Measurements from ENCODE around the gene MVB12B.

The MVB12B gene

DNA sequence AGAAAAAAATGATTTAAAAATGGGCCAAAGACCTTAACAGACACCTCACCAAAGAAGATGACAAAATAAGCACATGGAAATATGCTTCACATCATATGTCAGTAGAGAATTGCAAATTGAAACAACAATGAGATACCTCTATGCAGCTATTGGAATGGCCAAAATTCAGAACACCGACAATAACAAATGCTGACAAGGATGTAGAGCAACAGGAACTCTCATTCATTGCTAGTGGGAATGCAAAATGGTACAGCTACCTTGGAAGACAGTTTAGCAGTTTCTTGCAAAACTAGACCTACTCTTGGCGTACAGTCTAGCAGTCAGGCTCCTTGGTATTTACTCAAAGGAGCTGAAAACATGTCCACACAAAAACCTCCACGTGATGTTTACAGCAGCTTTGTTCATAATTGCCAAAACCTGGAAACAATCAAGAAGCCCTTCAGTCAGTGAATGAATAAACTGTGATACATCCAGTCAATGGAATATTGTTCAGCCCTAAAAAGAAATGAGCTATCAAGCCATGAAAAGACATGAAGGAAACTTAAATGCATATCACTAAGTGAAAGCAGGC, 10.5 kb upstream of the MVB12B start:
- Mint-ChIP-seq H3K4me3 (no peak overlapping the region), H3K27ac (no peak overlapping the region), H3K36me3 (ENCODE audit: low read depth) (peaks cover 8% of the 10 kb centered on the region), H3K4me1 (no peaks in the 10 kb centered on the region), H3K27me3 (ENCODE audit: low read depth) (peaks cover 6% of the 10 kb centered on the region), H3K9me3 (peaks cover 10% of the 10 kb centered on the region)
- TF ChIP-seq, protein P1, sequence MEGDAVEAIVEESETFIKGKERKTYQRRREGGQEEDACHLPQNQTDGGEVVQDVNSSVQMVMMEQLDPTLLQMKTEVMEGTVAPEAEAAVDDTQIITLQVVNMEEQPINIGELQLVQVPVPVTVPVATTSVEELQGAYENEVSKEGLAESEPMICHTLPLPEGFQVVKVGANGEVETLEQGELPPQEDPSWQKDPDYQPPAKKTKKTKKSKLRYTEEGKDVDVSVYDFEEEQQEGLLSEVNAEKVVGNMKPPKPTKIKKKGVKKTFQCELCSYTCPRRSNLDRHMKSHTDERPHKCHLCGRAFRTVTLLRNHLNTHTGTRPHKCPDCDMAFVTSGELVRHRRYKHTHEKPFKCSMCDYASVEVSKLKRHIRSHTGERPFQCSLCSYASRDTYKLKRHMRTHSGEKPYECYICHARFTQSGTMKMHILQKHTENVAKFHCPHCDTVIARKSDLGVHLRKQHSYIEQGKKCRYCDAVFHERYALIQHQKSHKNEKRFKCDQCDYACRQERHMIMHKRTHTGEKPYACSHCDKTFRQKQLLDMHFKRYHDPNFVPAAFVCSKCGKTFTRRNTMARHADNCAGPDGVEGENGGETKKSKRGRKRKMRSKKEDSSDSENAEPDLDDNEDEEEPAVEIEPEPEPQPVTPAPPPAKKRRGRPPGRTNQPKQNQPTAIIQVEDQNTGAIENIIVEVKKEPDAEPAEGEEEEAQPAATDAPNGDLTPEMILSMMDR (IDR thresholded peaks at IDR 0.05; ENCODE audit: unreplicated experiment in 3 of 3), result no peak

DNA sequence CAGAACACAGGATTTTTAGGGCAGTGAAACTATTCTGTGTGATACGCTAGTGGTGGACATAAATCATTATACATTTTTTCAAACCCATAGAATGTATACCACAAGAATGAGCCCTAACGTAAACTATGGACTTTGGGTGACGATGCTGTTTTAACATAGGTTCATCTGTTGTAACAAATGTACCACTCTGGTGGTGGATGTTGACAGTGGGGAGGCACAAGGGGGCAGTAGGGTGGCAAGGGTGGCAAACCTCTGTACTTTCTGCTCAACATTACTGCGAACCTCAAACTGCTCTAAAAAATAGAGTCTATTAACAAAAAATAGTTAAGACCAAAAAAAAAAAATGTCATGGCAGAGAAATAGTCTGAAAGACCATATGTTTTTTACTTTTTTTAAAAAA, 9.1 kb upstream of the MVB12B start:
- Mint-ChIP-seq H3K4me1 (no peaks in the 10 kb centered on the region), H3K9me3 (peaks cover 15% of the 10 kb centered on the region), H3K4me3 (no peak overlapping the region), H3K27ac (no peak overlapping the region), H3K27me3 (ENCODE audit: low read depth) (peaks cover 6% of the 10 kb centered on the region), H3K36me3 (ENCODE audit: low read depth) (peaks cover 11% of the 10 kb centered on the region)
- TF ChIP-seq, protein P1 (IDR thresholded peaks at IDR 0.05; ENCODE audit: unreplicated experiment in 3 of 3), result no peak

DNA sequence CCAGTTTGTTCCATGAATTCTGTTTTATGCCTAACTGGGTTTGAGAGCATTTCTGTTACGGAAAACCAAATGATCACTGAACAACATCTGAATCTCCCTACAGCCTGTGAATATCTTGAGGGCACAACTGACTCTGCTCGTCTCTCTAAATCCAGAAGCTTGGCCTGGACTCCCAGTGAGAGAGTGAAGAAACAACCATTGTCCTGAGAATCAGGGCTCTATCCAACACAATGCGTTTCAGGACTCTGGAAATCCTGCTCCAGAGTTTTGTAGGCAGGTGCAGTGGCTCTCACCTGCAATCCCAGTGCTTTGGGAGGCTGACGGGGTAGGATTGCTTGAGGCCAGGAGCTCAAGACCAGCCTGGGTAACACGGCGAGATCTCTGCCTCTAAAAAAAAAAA, 7.8 kb upstream of the MVB12B start:
- peaks cover 11% of the 10 kb centered on the region for H3K36me3 Mint-ChIP-seq (ENCODE audit: low read depth)
- H3K4me1 Mint-ChIP-seq, result no peaks in the 10 kb centered on the region
- H3K9me3 Mint-ChIP-seq, result peaks cover 19% of the 10 kb centered on the region
- H3K27ac Mint-ChIP-seq, result no peak overlapping the region
- no peak overlapping the region for H3K4me3 Mint-ChIP-seq
- peaks cover 6% of the 10 kb centered on the region for H3K27me3 Mint-ChIP-seq (ENCODE audit: low read depth)
- TF ChIP-seq, protein P1 (IDR thresholded peaks at IDR 0.05; ENCODE audit: unreplicated experiment in 3 of 3), result no peak

DNA sequence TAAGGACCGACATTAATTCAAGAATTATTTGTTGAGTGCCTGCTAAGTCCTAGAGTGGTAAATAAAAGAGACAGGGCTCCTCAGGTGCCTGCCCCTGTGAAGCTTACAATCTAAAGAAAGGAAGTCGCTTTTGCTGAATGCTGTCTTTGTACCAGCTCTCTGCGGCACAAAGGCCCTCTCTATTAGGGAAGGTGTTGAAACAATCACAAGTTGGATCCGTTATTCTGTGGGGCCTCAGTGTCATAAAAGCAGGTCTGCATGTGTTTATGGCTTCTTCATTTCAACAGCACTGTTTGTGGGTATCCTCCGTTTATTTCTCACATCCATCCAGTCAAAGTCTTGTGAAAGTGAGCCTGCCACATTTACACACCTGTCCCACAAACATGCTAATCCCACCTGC, 7.0 kb upstream of the MVB12B start:
- no peaks in the 10 kb centered on the region for H3K4me1 Mint-ChIP-seq
- H3K27me3 Mint-ChIP-seq (ENCODE audit: low read depth), result peaks cover 6% of the 10 kb centered on the region
- peaks cover 20% of the 10 kb centered on the region for H3K9me3 Mint-ChIP-seq
- TF ChIP-seq, protein P1 (IDR thresholded peaks at IDR 0.05; ENCODE audit: unreplicated experiment in 3 of 3), result no peak
- H3K36me3 Mint-ChIP-seq (ENCODE audit: low read depth), result peaks cover 11% of the 10 kb centered on the region
- no peak overlapping the region for H3K4me3 Mint-ChIP-seq
- H3K27ac Mint-ChIP-seq, result no peak overlapping the region

DNA sequence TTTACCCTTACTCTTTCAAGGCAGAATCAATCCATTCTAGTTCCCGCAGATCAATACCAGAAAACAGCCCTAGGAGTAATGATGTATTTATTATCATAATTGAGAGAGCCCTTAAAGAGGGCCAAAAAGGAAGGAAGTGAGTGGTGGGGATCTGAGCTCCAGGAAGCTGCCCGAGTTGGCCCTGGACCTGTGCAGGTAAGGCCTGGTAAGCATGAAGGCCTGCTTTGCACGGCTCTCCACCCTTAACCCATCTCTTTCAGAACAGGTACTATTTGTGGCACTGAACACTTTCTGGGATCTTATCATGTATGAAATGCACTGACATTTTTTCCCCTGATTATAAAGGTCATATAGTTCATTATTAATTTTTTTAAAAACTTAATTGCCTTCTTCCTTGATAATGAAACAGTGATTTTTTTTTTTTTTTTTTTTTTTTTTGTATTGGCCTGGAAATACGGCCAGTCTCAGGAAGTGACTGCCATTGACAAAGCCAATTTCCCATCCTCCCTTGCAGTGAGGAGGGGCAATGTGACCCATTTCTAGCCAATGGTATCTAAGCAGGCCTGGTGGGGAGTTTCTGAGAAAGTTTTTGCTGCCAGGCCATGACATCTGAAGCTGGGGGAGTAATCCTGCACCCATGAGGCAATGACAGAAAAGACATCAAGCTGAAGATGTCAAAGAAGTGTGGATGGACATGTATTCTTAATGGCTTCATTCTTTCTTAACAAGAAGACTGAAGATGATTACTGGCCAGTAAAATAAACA, 6.3 kb upstream of the MVB12B start:
- H3K27ac Mint-ChIP-seq, result no peak overlapping the region
- H3K4me1 Mint-ChIP-seq, result no peaks in the 10 kb centered on the region
- no peak overlapping the region for H3K4me3 Mint-ChIP-seq

More for the DNA sequence above, 6.3 kb upstream of the MVB12B start:
- Mint-ChIP-seq H3K36me3 (ENCODE audit: low read depth) (peaks cover 11% of the 10 kb centered on the region), H3K27me3 (ENCODE audit: low read depth) (peaks cover 6% of the 10 kb centered on the region), H3K9me3 (peaks cover 14% of the 10 kb centered on the region)
- TF ChIP-seq, protein P1 (IDR thresholded peaks at IDR 0.05; ENCODE audit: unreplicated experiment in 3 of 3), result no peak

All from nephron (organoid).